ENCODE data around the gene MEPE.

- TF ChIP-seq, protein P1, sequence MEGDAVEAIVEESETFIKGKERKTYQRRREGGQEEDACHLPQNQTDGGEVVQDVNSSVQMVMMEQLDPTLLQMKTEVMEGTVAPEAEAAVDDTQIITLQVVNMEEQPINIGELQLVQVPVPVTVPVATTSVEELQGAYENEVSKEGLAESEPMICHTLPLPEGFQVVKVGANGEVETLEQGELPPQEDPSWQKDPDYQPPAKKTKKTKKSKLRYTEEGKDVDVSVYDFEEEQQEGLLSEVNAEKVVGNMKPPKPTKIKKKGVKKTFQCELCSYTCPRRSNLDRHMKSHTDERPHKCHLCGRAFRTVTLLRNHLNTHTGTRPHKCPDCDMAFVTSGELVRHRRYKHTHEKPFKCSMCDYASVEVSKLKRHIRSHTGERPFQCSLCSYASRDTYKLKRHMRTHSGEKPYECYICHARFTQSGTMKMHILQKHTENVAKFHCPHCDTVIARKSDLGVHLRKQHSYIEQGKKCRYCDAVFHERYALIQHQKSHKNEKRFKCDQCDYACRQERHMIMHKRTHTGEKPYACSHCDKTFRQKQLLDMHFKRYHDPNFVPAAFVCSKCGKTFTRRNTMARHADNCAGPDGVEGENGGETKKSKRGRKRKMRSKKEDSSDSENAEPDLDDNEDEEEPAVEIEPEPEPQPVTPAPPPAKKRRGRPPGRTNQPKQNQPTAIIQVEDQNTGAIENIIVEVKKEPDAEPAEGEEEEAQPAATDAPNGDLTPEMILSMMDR (IDR thresholded peaks at IDR 0.05; ENCODE audit: low read depth, low read length, missing input control), result no peak
- TF ChIP-seq HNF4G (IDR thresholded peaks at IDR 0.05) (no peak), JUND (IDR thresholded peaks at IDR 0.05) (no peak), RXRA (IDR thresholded peaks at IDR 0.05) (no peak), EGR1 (IDR thresholded peaks at IDR 0.05; ENCODE audit: low read depth in 2 of 2) (no peak), FOXA1 (IDR thresholded peaks at IDR 0.05) (no peak), YY1 (IDR thresholded peaks at IDR 0.05) (no peak), MAX (IDR thresholded peaks at IDR 0.05) (no peak)
These were observed 27.9 kb upstream of the MEPE start for GRCh38 chr4:87804871-87805270.
